KBM-7 (cell line): ENCODE data around the gene CDC7.
A peak's percentile ranks its signal among the peaks of the same experiment; 100 is the strongest.
"Not testable (repeated sequence)": the region's sequence is repeated elsewhere in the genome, so short reads cannot be mapped to it uniquely, and the experiment has no call there.

ENCODE experiments used
- DNase-seq: peaks from one replicate; pipeline ENCODE4 v3.0.0-alpha.2; 2015
- in situ Hi-C: fragments of 300-500 bp; cut with MboI; formaldehyde crosslinking; loops from 2 replicates; pipeline ENCODE4 v1.14.3; 2020; ENCODE audit warnings: low sequenced_read_pairs, low pct_unique_long_range_greater_than_20kb, mixed read lengths

CDC7 gene

DNA sequence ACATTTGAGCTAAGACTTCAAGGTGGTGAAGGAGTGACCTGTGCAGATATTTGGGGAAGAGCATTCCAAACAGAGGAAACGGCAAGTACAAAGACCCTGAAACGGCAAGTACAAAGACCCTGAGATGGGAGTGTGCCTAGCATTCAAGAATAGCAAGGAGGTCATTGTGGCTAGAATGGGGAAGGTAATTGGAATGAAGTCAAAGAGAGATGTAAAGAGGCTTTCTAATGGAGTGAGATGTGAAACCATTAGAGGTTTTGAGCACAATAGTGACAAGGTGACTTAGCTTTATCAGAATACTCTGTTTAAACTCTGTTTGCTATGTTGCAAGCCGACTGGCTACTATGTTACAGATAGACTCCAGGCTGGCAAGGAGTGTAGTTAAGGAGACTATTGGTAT, 4.4 kb downstream of the CDC7 start:
- in situ Hi-C loops, result loop anchor here (25.0 kb wide), 1 partner anchor 432 kb away; the partner anchor contains the start of gene BRDT
- no peak for DNase-seq

DNA sequence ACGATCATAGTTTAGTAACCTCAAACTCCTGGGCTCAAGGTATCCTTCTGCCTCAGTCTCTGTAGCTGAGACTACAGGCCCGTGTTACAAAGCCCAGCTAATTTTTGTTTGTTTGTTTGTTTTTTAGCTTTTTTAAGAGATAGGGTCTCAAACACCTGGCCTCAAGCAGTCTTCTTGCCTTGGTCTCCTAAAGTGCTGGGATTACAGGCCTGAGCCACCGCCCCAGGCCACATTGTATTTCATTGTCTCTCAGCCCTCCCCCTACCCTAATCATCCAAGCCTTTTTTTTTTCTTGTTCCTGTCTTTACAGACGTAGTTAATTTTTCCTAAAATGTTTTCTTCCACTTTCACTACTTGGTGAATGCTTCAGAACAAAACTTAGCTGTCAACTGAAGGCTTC, 5.4 kb downstream of the CDC7 start:
- no peak for DNase-seq
- in situ Hi-C loops, result loop anchor here (25.0 kb wide), 1 partner anchor 431 kb away; the partner anchor contains the start of gene BRDT

DNA sequence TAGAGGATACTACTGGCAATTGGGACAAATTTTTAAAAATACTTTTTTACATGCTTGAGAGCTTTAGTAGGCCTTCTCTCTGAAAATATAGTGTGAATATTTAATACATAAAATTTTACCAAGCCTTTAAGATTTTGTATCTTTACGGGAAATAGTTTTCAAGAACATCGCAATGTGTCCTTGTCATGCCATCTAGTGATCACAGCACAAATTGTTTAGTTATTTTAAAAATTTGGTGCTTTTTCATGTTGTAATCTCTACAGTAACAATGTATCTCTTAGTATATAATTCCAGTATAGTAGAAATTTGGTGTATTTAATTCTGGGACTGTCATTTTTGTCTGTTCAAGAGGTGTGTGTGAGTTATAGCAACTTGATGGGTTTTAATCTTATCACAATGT, 6.7 kb downstream of the CDC7 start:
- in situ Hi-C loops, result loop anchor here (25.0 kb wide), 1 partner anchor 430 kb away; the partner anchor contains the start of gene BRDT
- DNase-seq, result no peak

DNA sequence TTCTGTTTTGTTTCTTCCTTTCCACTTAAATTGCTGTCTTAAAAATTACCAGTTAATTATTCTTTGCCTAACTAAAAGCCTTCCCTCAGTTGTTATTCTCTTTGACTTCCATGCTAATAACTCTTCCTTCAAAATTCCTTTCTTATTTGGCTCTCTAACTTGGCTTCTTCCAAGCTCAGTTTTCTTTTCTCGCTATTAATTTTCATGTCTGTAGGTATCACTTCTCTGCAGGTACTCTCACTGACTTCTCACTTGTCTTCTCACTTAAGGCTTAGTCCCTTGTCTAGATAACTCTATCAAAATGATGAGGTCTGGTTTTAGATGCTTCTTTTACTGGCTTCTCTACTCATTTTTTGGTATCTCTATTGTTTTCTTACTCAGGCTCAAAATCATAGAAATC, 10.1 kb downstream of the CDC7 start:
- no peak for DNase-seq
- in situ Hi-C loops, result loop anchor here (25.0 kb wide), 1 partner anchor 427 kb away; the partner anchor contains the start of gene BRDT

DNA sequence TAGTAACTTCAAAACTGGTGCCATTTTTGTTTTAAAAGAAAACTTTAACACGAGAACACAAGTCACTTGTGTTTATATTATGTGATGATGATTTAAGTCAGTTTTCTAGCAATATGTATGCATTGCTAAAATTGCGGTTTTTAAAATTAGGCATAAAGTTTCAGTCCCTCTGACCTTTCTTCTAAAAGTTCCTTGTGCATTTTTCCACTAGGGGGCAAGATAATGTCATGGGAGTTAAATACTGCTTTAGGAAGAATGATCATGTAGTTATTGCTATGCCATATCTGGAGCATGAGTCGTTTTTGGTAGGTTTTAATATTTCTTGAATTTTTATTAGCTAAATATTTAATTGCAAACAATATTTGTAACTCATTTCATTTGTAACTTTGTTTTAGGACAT, 10.7 kb downstream of the CDC7 start:
- peak; percentile 38 for DNase-seq

DNA sequence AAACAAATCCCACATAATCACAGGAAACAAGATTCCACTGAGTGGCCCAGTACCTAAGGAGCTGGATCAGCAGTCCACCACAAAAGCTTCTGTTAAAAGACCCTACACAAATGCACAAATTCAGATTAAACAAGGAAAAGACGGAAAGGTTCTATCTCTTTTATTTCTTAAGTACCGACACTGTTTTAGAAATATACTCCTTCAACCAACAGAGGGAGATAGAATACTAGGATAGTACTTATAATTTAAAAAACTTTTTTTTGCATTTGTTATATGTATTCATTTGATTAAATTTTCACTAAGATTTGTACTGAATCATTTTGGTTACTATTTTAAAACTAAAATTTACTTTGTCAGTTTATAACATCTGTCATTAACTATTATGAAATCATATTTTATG, 12.5 kb downstream of the CDC7 start:
- in situ Hi-C loops, result loop anchor here (25.0 kb wide), 1 partner anchor 424 kb away; the partner anchor contains the start of gene BRDT
- no peak for DNase-seq

More for the DNA sequence above, 10.7 kb downstream of the CDC7 start:
- in situ Hi-C loops, result loop anchor here (25.0 kb wide), 1 partner anchor 426 kb away; the partner anchor contains the start of gene BRDT

DNA sequence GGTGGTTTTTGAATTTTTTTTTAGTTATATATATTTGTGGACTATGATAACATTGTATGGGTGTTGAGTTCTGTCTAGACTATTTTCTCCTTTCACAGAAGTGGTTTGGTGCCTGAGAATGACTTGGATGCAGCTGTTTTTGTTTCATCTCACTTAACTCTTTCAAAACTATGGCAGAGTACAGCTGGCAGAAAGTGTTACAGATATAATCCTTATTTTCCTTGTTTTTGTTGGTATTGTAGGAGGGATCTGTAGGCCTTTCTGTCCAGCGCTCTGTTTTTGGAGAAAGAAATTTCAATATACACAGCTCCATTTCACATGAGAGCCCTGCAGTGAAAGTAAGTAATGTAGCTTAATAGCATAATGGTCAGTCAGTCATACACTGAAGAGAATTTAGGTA, 13.1 kb downstream of the CDC7 start:
- DNase-seq, result no peak
- in situ Hi-C loops, result loop anchor here (25.0 kb wide), 1 partner anchor 424 kb away; the partner anchor contains the start of gene BRDT

DNA sequence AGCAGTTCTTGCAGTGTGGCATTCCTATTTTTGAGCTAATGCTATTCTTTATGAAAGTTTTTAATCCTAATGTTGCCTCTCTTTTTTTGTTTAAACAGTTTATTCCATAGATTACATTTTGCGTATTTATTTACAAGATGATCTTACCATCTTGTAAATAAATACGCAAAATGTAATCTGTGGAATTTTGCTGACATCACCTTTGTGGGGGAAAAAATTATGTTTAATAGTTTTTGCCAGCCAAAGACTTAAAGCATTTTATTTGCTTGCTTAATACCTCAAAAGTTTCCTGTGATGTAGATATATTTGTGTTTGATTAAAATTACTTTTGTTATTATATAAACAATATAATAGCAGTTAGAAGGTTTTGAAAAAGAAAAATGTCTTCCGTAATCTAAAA, 15.3 kb downstream of the CDC7 start:
- in situ Hi-C loops, result loop anchor here (25.0 kb wide), 1 partner anchor 421 kb away; the partner anchor contains the start of gene BRDT
- no peak for DNase-seq

DNA sequence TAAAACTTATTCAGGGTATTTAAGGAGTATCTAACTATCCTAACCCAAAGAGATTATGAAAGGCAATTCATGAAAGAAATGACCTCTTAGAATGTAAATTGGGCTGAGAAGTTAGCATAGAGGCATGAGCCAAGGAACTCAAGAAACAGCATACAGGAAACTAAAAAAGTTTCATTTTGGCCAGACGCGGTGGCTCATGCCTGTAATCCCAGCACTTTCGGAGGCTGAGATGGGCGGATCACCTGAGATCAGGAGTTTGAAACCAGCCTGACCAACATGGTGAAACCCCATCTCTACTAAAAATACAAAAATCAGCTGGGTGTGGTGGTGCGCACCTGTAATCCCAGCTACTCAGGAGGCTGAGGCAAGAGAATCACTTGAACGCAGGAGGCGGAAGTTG, 16.0 kb downstream of the CDC7 start:
- not testable (repeated sequence) for DNase-seq
- in situ Hi-C loops, result loop anchor here (25.0 kb wide), 1 partner anchor 421 kb away; the partner anchor contains the start of gene BRDT

DNA sequence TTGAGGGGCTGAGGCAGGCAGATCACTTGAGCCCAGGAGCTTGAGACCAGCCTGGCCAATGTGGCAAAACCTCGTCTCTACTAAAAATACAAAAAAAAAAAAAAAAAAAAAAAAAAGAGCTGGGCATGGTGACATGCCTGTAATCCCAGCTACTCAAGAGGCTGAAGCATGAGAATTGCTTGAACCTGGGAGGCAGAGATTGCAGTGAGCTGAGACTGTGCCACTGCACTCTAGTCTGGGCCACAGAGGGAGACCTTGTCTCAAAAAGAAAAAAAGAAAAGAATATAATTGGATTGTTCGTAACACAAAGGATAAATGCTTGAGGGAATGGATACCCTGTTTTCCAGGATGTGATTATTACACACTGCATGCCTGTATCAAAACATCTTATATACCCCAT, 18.5 kb downstream of the CDC7 start:
- DNase-seq, result not testable (repeated sequence)
- in situ Hi-C loops, result loop anchor here (25.0 kb wide), 1 partner anchor 418 kb away; the partner anchor contains the start of gene BRDT

DNA sequence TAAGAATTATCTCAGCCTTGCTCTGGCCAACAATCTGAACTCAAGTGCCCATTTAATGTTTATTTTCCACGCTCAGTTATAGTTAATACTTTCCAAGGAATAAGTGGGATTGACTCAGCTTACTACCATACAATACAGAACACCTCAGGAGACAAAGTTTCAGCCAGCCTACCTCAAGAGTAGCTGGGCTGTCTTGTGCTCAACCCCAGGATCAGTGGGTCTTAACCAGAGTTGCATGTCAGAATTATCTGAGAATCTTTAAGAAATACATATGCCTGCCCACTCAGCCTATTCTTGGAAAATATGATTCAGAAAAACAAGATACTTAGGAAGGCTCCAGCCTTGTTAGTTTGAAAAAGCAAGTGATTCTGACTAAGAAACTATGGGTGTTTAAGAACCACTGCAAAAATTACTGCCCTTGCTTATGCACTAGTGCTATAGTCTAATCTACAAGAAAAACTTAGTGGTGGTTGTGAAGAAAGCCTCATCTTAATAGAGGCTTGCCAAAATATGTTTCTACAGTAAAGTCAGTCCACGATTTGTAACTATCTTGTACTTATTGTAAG, 20.4 kb downstream of the CDC7 start:
- no peak for DNase-seq
- in situ Hi-C loops, result loop anchor here (25.0 kb wide), 1 partner anchor 416 kb away; the partner anchor contains the start of gene BRDT

DNA sequence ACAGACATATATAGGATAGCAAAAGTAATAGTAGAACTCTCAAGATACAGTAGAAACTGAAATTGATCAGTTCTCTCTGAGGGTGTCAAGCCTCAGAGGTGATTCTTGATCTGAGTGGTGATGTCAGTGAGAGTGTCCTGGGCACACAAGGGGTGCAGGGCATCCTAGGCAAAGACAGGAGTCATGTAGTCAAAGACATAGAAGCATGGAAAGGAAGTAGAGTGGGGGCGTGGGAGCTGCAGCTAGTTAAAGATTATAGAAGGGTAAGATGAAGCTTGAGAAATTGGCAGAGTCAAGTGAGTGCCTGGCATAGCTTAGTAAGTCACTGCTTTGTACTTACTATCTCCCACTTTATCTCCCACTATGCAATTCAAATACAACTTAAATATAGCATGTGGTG, 22.8 kb downstream of the CDC7 start:
- in situ Hi-C loops, result loop anchor here (25.0 kb wide), 1 partner anchor 414 kb away; the partner anchor contains the start of gene BRDT
- no peak for DNase-seq

DNA sequence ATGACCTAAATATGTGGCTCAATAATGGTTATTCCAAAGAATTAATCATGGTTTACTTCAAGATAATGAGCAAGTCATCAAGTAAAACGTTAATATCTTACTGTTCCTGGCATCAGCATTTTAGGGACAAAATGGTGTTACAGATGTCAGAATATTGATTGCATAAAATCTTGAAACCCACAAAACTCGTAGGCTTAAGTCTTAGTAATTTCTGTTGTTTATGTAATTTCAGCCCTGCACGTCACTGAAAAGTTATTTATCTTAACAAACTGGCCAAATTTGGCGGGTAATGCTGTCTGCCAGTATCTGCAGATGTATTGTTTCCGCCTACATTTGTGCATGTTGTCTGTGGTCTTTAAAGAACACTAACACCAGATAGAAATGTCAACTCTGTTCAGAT, 25.8 kb downstream of the CDC7 start:
- in situ Hi-C loops, result no loop called here
- DNase-seq, result no peak

DNA sequence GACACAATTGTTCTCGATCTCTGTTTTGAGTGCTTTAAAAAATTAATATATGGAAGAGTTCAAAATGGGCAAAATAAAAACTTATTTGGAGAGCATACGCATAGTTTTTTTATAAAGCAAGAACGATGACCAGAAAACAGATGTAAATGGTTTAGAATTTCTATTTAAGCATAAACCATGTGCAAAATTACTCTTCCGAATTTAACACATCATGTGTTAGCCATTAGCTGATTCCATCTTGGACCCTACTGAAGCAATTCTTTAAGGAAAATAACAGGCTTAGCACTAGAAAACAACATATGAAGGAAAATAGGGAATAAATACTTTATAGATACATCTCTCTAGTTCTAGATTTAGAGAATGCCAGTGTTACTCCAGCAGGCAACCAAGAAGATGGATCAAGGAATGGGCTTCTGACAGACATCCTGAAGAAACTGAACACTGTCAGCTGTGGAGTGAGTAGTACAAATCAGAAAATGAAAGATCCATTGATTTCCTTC, 26.7 kb downstream of the CDC7 start:
- DNase-seq, result no peak
- in situ Hi-C loops, result no loop called here

DNA sequence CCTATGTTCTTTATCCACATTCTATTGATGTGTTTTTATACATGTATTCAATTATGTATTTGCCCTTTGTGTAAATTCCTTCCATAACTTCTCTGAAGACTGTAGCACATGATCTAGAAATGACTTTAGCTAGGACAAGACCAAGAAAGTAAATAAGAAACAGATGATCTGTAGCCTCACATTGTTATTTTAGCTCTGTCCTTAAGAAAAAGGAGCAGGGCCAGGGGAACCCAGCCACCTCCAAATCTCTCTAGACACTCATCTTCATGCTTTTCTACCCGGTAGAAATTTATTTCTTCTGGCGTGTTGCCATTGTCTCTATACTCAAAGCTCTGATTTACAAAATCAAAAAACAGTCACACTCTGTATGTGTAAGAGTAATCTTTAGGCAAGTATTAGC, 27.1 kb downstream of the CDC7 start:
- DNase-seq, result no peak
- in situ Hi-C loops, result no loop called here

DNA sequence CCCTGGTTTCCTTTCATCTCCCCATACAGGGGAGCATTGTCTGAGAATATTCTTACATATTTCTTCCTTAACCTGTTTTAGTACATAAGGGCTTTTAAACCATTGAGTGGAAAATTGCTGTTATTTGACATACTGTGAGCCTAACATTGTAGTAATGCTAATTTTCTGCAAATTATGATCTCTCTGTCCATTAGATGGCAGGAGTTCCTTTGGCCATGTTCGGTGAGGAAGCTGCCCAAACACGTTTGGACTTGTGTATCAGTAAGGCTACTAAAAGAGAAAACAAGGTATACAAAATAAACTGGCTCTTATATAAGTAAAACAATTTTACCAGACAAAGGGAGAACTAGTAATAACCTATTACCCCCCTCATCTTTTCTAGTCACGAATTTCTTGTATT, 29.2 kb downstream of the CDC7 start:
- in situ Hi-C loops, result no loop called here
- DNase-seq, result peak; percentile 41

DNA sequence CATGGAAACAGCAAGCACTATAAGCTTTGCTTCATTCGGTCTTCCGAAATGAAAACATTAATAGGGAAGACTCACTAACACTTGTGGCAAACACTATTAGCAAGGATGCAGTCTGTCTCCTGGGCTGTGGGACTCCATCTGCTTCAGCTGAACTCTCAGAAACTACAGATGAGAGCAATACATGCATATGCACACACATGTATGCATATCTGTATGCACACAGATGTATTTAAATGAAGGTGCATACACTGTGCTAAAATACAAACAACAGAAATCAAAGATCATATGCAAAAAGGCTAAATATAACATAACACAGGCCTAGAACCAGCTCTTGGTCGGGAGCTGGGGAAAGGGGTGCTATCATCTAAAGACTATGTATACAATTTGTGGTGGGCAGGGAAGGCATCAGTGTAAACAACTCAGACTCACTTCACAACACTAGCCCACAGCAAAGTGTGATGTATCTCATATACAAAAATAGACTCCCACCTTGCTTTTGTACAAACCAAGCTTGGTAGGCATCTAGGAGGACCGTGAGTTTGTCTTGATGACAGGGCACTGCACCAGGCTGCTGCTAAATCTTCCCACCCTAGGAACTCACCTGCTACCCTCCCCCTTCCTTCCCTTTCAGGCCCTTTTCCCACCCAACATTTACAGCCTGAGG, 32.8 kb downstream of the CDC7 start:
- in situ Hi-C loops, result no loop called here
- DNase-seq, result no peak

DNA sequence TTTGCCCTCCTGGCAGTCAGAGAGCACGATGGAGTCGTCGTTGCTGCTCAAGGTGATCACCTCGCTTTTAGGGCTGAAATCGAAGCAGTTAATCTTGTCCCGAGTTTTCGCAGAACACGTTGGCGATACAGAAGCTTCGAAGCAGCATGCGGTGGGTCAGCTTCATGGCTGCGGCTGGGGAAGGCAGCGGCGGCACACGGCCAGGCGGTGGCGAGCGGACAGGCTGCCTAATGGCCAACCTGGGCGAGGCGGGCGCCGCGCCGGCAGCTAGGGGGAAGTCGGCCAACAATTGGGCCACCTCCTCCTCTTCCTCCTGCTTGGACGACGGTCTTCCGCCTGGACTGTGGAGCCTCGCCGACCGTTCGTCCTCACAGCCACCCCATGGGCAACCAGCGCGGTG, 34.8 kb downstream of the CDC7 start:
- DNase-seq, result no peak
- in situ Hi-C loops, result no loop called here

DNA sequence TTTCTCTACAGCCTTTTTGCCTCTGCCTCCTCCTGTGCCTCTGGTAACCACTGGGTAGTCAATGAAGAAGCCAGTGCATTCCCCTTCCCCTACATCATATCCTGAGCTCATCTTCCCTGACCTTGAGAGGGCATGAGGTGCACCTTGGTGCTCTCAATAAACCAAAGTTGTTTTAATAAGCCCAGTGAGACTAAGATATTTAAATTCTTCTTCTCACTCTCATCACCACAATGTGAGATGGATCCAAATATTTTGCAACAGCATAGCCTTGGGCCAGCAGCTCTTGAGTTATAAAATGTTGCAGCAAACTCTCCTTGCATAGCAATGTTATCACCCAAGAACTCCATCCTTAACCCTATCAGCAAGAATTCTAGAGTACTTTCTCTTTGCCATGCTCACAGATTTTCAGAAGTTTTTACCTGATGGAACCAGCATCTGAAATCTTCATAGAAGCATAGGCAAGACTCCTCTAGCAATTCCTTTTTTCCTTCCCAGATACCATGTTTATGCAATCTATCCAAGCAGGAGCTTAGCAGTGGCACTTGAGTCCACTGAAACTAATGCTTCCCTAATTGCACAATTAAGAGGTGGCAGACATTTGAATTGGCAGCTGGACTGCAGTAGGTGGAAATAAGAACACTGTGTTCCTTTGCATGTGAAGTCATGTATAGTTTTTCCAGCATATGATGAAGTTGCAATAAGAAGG, 36.8 kb downstream of the CDC7 start:
- in situ Hi-C loops, result no loop called here
- no peak for DNase-seq

DNA sequence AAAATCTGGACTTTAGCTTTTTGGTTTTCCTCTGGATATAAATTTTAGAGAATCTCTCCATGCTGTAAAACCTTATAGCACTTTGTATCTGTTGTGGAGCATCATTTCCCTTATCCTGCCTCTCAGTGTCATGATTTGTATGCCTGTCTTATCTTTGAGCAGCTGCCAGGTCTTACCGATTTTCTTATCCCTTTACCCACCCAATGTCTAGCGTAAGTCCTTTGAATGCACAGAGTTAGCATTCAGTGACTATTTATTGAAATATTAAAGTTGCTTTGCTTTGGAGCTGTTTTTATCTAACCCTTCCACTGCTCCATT, 37.3 kb downstream of the CDC7 start:
- in situ Hi-C loops, result no loop called here

More for the DNA sequence above, 37.3 kb downstream of the CDC7 start:
- no peak for DNase-seq
